ENCODE measurements around the gene SPATA46.
A peak's percentile ranks its signal among the peaks of the same experiment; 100 is the strongest.
"Not testable (repeated sequence)": the region's sequence is repeated elsewhere in the genome, so short reads cannot be mapped to it uniquely, and the experiment has no call there.

Gene SPATA46

GRCh38 chr1:162357681-162358266 is 18.9 kb downstream of the SPATA46 start:
- peaks cover 8% of the 10 kb centered on the region for H3K4me1 ChIP-seq (ENCODE audit: control insufficient read depth, insufficient read depth, low read length)
- H3K27me3 ChIP-seq (ENCODE audit: control insufficient read depth, insufficient read depth, low read length), result no peaks in the 10 kb centered on the region
- no peak overlapping the region for H3K27ac ChIP-seq (ENCODE audit: low read length)
- peak; percentile 39 for DNase-seq (ENCODE audit: low read depth, low spot score)
- no peak overlapping the region for H3K4me3 ChIP-seq (ENCODE audit: low read length)
- H3K36me3 ChIP-seq (ENCODE audit: control insufficient read depth, insufficient read depth, low read length), result 0 out of 2 replicates have a peak, but pooled peaks cover 2% of the 10 kb centered on the region
- no peaks in the 10 kb centered on the region for H3K9me3 ChIP-seq (ENCODE audit: control insufficient read depth, insufficient read depth, low read length)
- WGBS (ENCODE audit: insufficient coverage, insufficient read length), result no CpG with 5 or more reads among the region's 5 CpGs

DNA sequence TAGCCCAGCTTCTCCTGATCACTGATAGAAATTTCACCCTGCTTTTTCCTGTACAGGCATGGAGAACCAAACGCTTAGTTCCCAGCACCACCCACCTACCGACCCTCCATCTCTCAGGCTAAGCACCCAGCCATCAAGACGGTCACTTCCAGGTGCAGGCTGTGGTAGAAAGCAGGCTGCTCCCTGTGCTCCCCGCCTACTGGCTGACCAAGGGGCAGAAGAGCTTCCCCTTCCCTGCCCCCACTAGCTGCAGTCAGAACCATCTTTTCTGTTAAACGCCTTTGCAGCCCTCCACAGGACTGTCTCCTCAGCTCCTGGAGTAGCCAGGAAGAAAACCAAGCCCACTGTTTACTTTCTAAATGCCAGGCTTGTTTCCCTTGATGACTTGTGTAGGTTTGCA is 23.0 kb downstream of the SPATA46 start:
- no peak overlapping the region for H3K4me3 ChIP-seq (ENCODE audit: low read length)
- peaks cover 8% of the 10 kb centered on the region for H3K4me1 ChIP-seq (ENCODE audit: control insufficient read depth, insufficient read depth, low read length)
- no peak overlapping the region for H3K27ac ChIP-seq (ENCODE audit: low read length)
- H3K27me3 ChIP-seq (ENCODE audit: control insufficient read depth, insufficient read depth, low read length), result no peaks in the 10 kb centered on the region
- no CpG with 5 or more reads among the region's 5 CpGs for WGBS (ENCODE audit: insufficient coverage, insufficient read length)
- 0 out of 2 replicates have a peak, but pooled peaks cover 2% of the 10 kb centered on the region for H3K36me3 ChIP-seq (ENCODE audit: control insufficient read depth, insufficient read depth, low read length)
- H3K9me3 ChIP-seq (ENCODE audit: control insufficient read depth, insufficient read depth, low read length), result no peaks in the 10 kb centered on the region
- DNase-seq (ENCODE audit: low read depth, low spot score), result no peak

GRCh38 chr1:162353078-162353477 is 23.6 kb downstream of the SPATA46 start:
- no CpG with 5 or more reads among the region's 9 CpGs for WGBS (ENCODE audit: insufficient coverage, insufficient read length)
- Histone ChIP-seq H3K36me3 (ENCODE audit: control insufficient read depth, insufficient read depth, low read length) (0 out of 2 replicates have a peak, but pooled peaks cover 2% of the 10 kb centered on the region), H3K4me3 (ENCODE audit: low read length) (no peak overlapping the region), H3K27me3 (ENCODE audit: control insufficient read depth, insufficient read depth, low read length) (no peaks in the 10 kb centered on the region), H3K9me3 (ENCODE audit: control insufficient read depth, insufficient read depth, low read length) (no peaks in the 10 kb centered on the region), H3K27ac (ENCODE audit: low read length) (no peak overlapping the region), H3K4me1 (ENCODE audit: control insufficient read depth, insufficient read depth, low read length) (peaks cover 8% of the 10 kb centered on the region)
- no peak for DNase-seq (ENCODE audit: low read depth, low spot score)

DNA sequence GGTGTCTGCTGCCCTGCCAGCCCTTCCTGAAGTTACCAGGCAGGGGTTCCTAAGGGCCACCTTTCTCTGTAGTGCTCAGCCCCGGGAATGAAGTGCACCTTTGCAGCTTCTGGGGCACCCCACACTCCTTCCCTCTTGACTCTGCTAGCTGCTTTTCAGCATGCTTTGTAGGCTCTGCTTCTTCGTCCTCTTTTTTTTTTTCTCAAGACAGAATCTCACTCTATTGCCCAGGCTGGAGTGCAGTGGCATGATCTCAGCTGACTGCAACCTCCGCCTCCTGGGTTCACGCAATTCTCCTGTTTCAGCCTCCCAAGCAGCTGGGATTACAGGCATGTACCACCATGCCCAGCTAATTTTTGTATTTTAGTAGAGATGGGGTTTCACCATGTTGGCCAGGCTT is 24.8 kb downstream of the SPATA46 start:
- not testable (repeated sequence) for DNase-seq (ENCODE audit: low read depth, low spot score); H3K9me3 ChIP-seq (ENCODE audit: control insufficient read depth, insufficient read depth, low read length); H3K27me3 ChIP-seq (ENCODE audit: control insufficient read depth, insufficient read depth, low read length); H3K4me3 ChIP-seq (ENCODE audit: low read length); H3K4me1 ChIP-seq (ENCODE audit: control insufficient read depth, insufficient read depth, low read length); H3K36me3 ChIP-seq (ENCODE audit: control insufficient read depth, insufficient read depth, low read length); H3K27ac ChIP-seq (ENCODE audit: low read length)
- no CpG with 5 or more reads among the region's 4 CpGs for WGBS (ENCODE audit: insufficient coverage, insufficient read length)

DNA sequence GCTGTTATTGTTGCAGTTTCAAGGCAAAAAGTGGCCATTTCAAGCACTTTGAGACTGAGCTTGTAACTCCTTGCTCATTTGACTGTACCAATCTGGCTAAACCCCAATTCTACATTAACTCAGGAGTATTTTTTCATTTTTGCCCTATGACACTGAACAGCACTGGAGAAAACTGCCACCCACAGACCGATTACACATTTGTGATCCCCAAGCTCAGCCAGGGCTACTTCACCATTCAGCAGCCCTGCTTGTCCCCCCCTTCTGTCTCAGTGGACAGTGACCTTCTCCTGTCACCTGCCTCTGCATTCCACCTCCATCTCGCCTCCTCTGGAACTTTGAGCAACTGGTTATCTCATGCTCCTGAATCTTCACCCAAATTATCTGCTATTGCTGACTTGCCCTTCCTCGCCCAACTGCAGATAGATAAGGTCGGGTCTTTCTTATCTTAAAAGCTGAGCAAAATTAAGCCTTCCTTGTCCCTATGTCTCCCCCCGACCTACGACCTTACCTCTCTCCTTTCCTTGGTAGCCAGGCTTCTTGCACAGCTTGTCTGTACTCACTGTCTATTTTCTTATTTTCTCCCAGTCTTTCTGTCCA is 25.3 kb downstream of the SPATA46 start:
- no CpG with 5 or more reads among the region's 6 CpGs for WGBS (ENCODE audit: insufficient coverage, insufficient read length)
- Histone ChIP-seq H3K9me3 (ENCODE audit: control insufficient read depth, insufficient read depth, low read length) (no peaks in the 10 kb centered on the region), H3K27me3 (ENCODE audit: control insufficient read depth, insufficient read depth, low read length) (no peaks in the 10 kb centered on the region), H3K36me3 (ENCODE audit: control insufficient read depth, insufficient read depth, low read length) (0 out of 2 replicates have a peak, but pooled peaks cover 2% of the 10 kb centered on the region), H3K4me3 (ENCODE audit: low read length) (no peak overlapping the region), H3K4me1 (ENCODE audit: control insufficient read depth, insufficient read depth, low read length) (peaks cover 8% of the 10 kb centered on the region), H3K27ac (ENCODE audit: low read length) (no peak overlapping the region)
- DNase-seq (ENCODE audit: low read depth, low spot score), result no peak

- peaks cover 8% of the 10 kb centered on the region for H3K4me1 ChIP-seq (ENCODE audit: control insufficient read depth, insufficient read depth, low read length)
- DNase-seq (ENCODE audit: low read depth, low spot score), result no peak
- H3K27me3 ChIP-seq (ENCODE audit: control insufficient read depth, insufficient read depth, low read length), result no peaks in the 10 kb centered on the region
- no peaks in the 10 kb centered on the region for H3K9me3 ChIP-seq (ENCODE audit: control insufficient read depth, insufficient read depth, low read length)
- no peaks in the 10 kb centered on the region for H3K36me3 ChIP-seq (ENCODE audit: control insufficient read depth, insufficient read depth, low read length)
- H3K27ac ChIP-seq (ENCODE audit: low read length), result no peak overlapping the region
- WGBS (ENCODE audit: insufficient coverage, insufficient read length), result no CpG with 5 or more reads among the region's 11 CpGs
- H3K4me3 ChIP-seq (ENCODE audit: low read length), result no peak overlapping the region
These were observed 26.9 kb downstream of the SPATA46 start for GRCh38 chr1:162349635-162350330.

DNA sequence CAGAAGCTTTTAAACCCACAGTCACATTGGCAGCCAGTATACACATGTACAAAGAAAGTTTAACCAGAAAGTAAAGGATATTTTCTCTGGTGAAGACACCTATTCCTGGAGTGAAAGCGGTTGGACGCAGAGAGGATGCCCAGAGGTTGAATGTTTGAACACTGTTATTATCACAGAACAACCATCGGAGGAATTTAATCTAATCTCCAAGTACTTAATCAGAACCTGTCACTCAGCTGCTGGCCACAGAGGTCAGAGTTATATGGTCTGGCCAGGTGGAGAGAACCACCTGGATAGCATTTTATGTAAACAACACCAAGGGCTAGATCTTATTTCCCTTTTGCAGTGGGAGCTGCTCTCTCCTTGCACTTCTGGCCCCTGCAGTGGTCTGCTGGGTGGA is 29.4 kb downstream of the SPATA46 start:
- Histone ChIP-seq H3K27me3 (ENCODE audit: control insufficient read depth, insufficient read depth, low read length) (no peaks in the 10 kb centered on the region), H3K4me3 (ENCODE audit: low read length) (no peak overlapping the region), H3K27ac (ENCODE audit: low read length) (no peak overlapping the region), H3K4me1 (ENCODE audit: control insufficient read depth, insufficient read depth, low read length) (no peaks in the 10 kb centered on the region), H3K36me3 (ENCODE audit: control insufficient read depth, insufficient read depth, low read length) (no peaks in the 10 kb centered on the region), H3K9me3 (ENCODE audit: control insufficient read depth, insufficient read depth, low read length) (no peaks in the 10 kb centered on the region)
- WGBS (ENCODE audit: insufficient coverage, insufficient read length), result no CpG with 5 or more reads among the region's 3 CpGs
- no peak for DNase-seq (ENCODE audit: low read depth, low spot score)

GRCh38 chr1:162343470-162343869 is 33.2 kb downstream of the SPATA46 start:
- Histone ChIP-seq H3K4me1 (ENCODE audit: control insufficient read depth, insufficient read depth, low read length) (no peaks in the 10 kb centered on the region), H3K9me3 (ENCODE audit: control insufficient read depth, insufficient read depth, low read length) (no peaks in the 10 kb centered on the region), H3K27ac (ENCODE audit: low read length) (no peak overlapping the region), H3K27me3 (ENCODE audit: control insufficient read depth, insufficient read depth, low read length) (no peaks in the 10 kb centered on the region), H3K36me3 (ENCODE audit: control insufficient read depth, insufficient read depth, low read length) (no peaks in the 10 kb centered on the region), H3K4me3 (ENCODE audit: low read length) (no peak overlapping the region)
- WGBS (ENCODE audit: insufficient coverage, insufficient read length), result no CpG with 5 or more reads among the region's 5 CpGs
- no peak for DNase-seq (ENCODE audit: low read depth, low spot score)

DNA sequence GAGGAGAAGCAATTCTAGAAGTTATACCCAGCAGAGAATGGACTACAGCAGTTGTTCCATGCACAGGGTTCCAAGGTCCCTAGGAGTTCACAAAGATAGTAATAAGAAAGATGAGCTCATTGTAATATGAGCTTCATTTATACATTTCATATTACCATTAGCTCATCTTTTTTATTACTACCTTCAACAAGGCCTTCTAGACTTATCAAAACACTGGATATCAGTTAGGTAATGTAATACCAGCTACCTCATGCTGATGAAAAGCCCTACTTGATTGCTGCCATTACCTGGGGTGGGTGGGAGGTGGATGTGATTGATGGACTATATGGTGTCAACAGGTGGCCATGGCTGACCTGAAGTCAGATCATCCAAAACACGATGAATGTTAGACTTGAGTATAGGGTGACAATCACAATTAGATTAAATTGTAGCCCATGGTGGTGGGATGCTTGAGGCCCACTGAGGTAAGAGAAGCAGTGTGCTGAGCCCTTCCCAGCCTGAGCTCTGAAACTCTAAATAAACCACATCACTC is 34.1 kb downstream of the SPATA46 start:
- no peak overlapping the region for H3K4me3 ChIP-seq (ENCODE audit: low read length)
- H3K27me3 ChIP-seq (ENCODE audit: control insufficient read depth, insufficient read depth, low read length), result no peaks in the 10 kb centered on the region
- H3K27ac ChIP-seq (ENCODE audit: low read length), result no peak overlapping the region
- no peaks in the 10 kb centered on the region for H3K36me3 ChIP-seq (ENCODE audit: control insufficient read depth, insufficient read depth, low read length)
- no peaks in the 10 kb centered on the region for H3K4me1 ChIP-seq (ENCODE audit: control insufficient read depth, insufficient read depth, low read length)
- no peaks in the 10 kb centered on the region for H3K9me3 ChIP-seq (ENCODE audit: control insufficient read depth, insufficient read depth, low read length)
- no peak for DNase-seq (ENCODE audit: low read depth, low spot score)
- no CpG with 5 or more reads among the region's 1 CpG for WGBS (ENCODE audit: insufficient coverage, insufficient read length)

GRCh38 chr1:162336621-162337285 is 39.9 kb downstream of the SPATA46 start:
- Histone ChIP-seq H3K4me3 (ENCODE audit: low read length) (no peak overlapping the region), H3K4me1 (ENCODE audit: control insufficient read depth, insufficient read depth, low read length) (no peaks in the 10 kb centered on the region), H3K9me3 (ENCODE audit: control insufficient read depth, insufficient read depth, low read length) (no peaks in the 10 kb centered on the region), H3K27me3 (ENCODE audit: control insufficient read depth, insufficient read depth, low read length) (no peaks in the 10 kb centered on the region), H3K36me3 (ENCODE audit: control insufficient read depth, insufficient read depth, low read length) (no peaks in the 10 kb centered on the region), H3K27ac (ENCODE audit: low read length) (no peak overlapping the region)
- no CpG with 5 or more reads among the region's 7 CpGs for WGBS (ENCODE audit: insufficient coverage, insufficient read length)
- DNase-seq (ENCODE audit: low read depth, low spot score), result no peak
